GM12878 (cell line): ENCODE results near the gene BPTF.

Experiments
- MXI1 ChIP-seq: fragments of 150-350 bp; IDR thresholded peaks from 2 replicates; pipeline ENCODE4 v1.6.1; 2011; ENCODE audit warnings: low read depth, mild to moderate bottlenecking, inconsistent platforms, low read length, improper control_type of control experiment
- POLR2A ChIP-seq: IDR thresholded peaks from 2 replicates; pipeline ENCODE4 v1.6.1; 2011; ENCODE audit warnings: low read depth, mild to moderate bottlenecking, low read length
- SIN3A ChIP-seq: IDR thresholded peaks from 2 replicates; pipeline ENCODE4 v1.6.1; 2012; ENCODE audit warnings: low read depth, low read length, improper control_type of control experiment
- SMC3 ChIP-seq: IDR thresholded peaks from 2 replicates; pipeline ENCODE4 v1.6.1; 2011; ENCODE audit warnings: low read length, improper control_type of control experiment, borderline replicate concordance

- TF ChIP-seq SMC3 (no peak), POLR2A (no peak), MXI1 (no peak), SIN3A (no peak)
Observed at GRCh38 chr17:67813803-67814180, 11.5 kb upstream of the BPTF start.
